Measurements from ENCODE around the gene ZNF492. TPM values are rescaled to one million over a fixed set of nuclear protein-coding genes. Genes with fewer than 3 reads are reported as not detected.

ZNF492 gene
- total and polyA plus RNA-seq, 8 donors: 0.05 to 0.31 (median 0.09) TPM; not detected in 3

GRCh38 chr19:22619371-22619770 is 14.8 kb upstream of the ZNF492 start:
- Histone ChIP-seq H3K27ac (no peak overlapping the region), H3K4me1 (no peaks in the 10 kb centered on the region), H3K36me3 (no peaks in the 10 kb centered on the region), H3K9me3 (no peaks in the 10 kb centered on the region), H3K27me3 (no peaks in the 10 kb centered on the region), H3K4me3 (no peak overlapping the region)
- intact Hi-C loops (cut with DNase I): no loop called here
- FAIRE-seq (no peak), ATAC-seq (peak in 1 of 4 donors; percentile 35), DNase-seq (no peak)
- TF ChIP-seq CTCF (IDR thresholded peaks at IDR 0.05): no peak
- 35 to 55% methylated on average over 4 of the region's 4 CpGs for WGBS, 2 donors

- DNase-seq: no peak
- WGBS, 2 donors: 65 to 77% methylated on average over 3 of the region's 3 CpGs
- no peak for ATAC-seq
- no peaks in the 10 kb centered on the region for H3K9me3 ChIP-seq
- H3K27ac ChIP-seq: no peak overlapping the region
- no peaks in the 10 kb centered on the region for H3K4me1 ChIP-seq
- intact Hi-C loops (cut with DNase I): no loop called here
- H3K27me3 ChIP-seq: no peaks in the 10 kb centered on the region
- no peaks in the 10 kb centered on the region for H3K36me3 ChIP-seq
- no peak for TF ChIP-seq CTCF (IDR thresholded peaks at IDR 0.05)
- H3K4me3 ChIP-seq: no peak overlapping the region
- FAIRE-seq: no peak
Observed at GRCh38 chr19:22619932-22620331, 14.2 kb upstream of the ZNF492 start.

- ATAC-seq (no peak), DNase-seq (no peak), FAIRE-seq (no peak)
- WGBS, 2 donors: 69 to 80% methylated on average over 6 of the region's 6 CpGs
- H3K27me3 ChIP-seq: no peaks in the 10 kb centered on the region
- no peaks in the 10 kb centered on the region for H3K4me1 ChIP-seq
- H3K9me3 ChIP-seq: no peaks in the 10 kb centered on the region
- no peak for TF ChIP-seq CTCF (IDR thresholded peaks at IDR 0.05)
- intact Hi-C loops (cut with DNase I): no loop called here
- H3K4me3 ChIP-seq: no peak overlapping the region
- H3K36me3 ChIP-seq: no peaks in the 10 kb centered on the region
- H3K27ac ChIP-seq: no peak overlapping the region
Observed at GRCh38 chr19:22620401-22620800, 13.7 kb upstream of the ZNF492 start.

GRCh38 chr19:22620912-22621311 is 13.2 kb upstream of the ZNF492 start:
- WGBS, 2 donors: 63 to 71% methylated on average over 1 of the region's 1 CpG
- Histone ChIP-seq H3K9me3 (no peaks in the 10 kb centered on the region), H3K27ac (no peak overlapping the region), H3K27me3 (no peaks in the 10 kb centered on the region), H3K36me3 (no peaks in the 10 kb centered on the region), H3K4me1 (no peaks in the 10 kb centered on the region), H3K4me3 (no peak overlapping the region)
- FAIRE-seq (no peak), DNase-seq (no peak), ATAC-seq (no peak)
- intact Hi-C loops (cut with DNase I): no loop called here
- TF ChIP-seq CTCF (IDR thresholded peaks at IDR 0.05): no peak

- DNase-seq: no peak
Observed at GRCh38 chr19:22622020-22622419, 12.1 kb upstream of the ZNF492 start.

More at GRCh38 chr19:22622020-22622419, 12.1 kb upstream of the ZNF492 start:
- Histone ChIP-seq H3K4me3 (no peak overlapping the region), H3K36me3 (no peaks in the 10 kb centered on the region), H3K9me3 (no peaks in the 10 kb centered on the region), H3K4me1 (no peaks in the 10 kb centered on the region), H3K27ac (no peak overlapping the region), H3K27me3 (no peaks in the 10 kb centered on the region)
- ATAC-seq (no peak), FAIRE-seq (no peak)
- intact Hi-C loops (cut with DNase I): no loop called here
- 41 to 47% methylated on average over 1 of the region's 1 CpG for whole genome bisulfite sequencing, 2 donors
- TF ChIP-seq CTCF (IDR thresholded peaks at IDR 0.05): no peak

Measured in pancreas (tissue), 10 donors.